GM19324 (cell line): ENCODE measurements around the gene C15orf62.

Experiments used
- ATAC-seq: cut with Tn5 transposase; IDR thresholded peaks from one replicate; pipeline ENCODE4 v1.9.1; 2021; ENCODE audit warnings: mild to moderate bottlenecking, moderate library complexity; ENCODE audit not compliant: unreplicated experiment, low FRiP score

The C15orf62 gene

GRCh38 chr15:40769274-40770146, at the start of gene C15orf62:
Gene C15orf62 (plus strand): TSS chr15:40769980. CDS start chr15:40770496, 516 bp downstream.
- ATAC-seq, result no peak

- ATAC-seq, result no peak
Observed at GRCh38 chr15:40721701-40722100, 48.1 kb upstream of the C15orf62 start.

- no peak for ATAC-seq
Observed at GRCh38 chr15:40722354-40722753, 47.4 kb upstream of the C15orf62 start.

- no peak for ATAC-seq
Observed at GRCh38 chr15:40722934-40723333, 46.8 kb upstream of the C15orf62 start.

GRCh38 chr15:40723919-40724318, 45.9 kb upstream of the C15orf62 start:
- ATAC-seq, result no peak

- no peak for ATAC-seq
Observed at GRCh38 chr15:40731034-40731433, 38.7 kb upstream of the C15orf62 start.

- ATAC-seq, result no peak
Observed at GRCh38 chr15:40736575-40736974, 33.2 kb upstream of the C15orf62 start.

GRCh38 chr15:40737048-40737447, 32.7 kb upstream of the C15orf62 start:
- no peak for ATAC-seq

GRCh38 chr15:40739047-40739446, 30.7 kb upstream of the C15orf62 start:
- no peak for ATAC-seq

- ATAC-seq, result no peak
Observed at GRCh38 chr15:40739854-40740253, 29.9 kb upstream of the C15orf62 start.

GRCh38 chr15:40743485-40743901, 26.3 kb upstream of the C15orf62 start:
- no peak for ATAC-seq

GRCh38 chr15:40743921-40744814, 25.6 kb upstream of the C15orf62 start:
- no peak for ATAC-seq

GRCh38 chr15:40744815-40745152, 25.0 kb upstream of the C15orf62 start:
- no peak for ATAC-seq

GRCh38 chr15:40746916-40747418, 22.8 kb upstream of the C15orf62 start:
- no peak for ATAC-seq

- no peak for ATAC-seq
Observed at GRCh38 chr15:40747685-40748631, 21.8 kb upstream of the C15orf62 start.

GRCh38 chr15:40749151-40749630, 20.6 kb upstream of the C15orf62 start:
- no peak for ATAC-seq

- ATAC-seq, result no peak
Observed at GRCh38 chr15:40750885-40751284, 18.9 kb upstream of the C15orf62 start.

- no peak for ATAC-seq
Observed at GRCh38 chr15:40751745-40752144, 18.0 kb upstream of the C15orf62 start.

GRCh38 chr15:40754574-40754882, 15.3 kb upstream of the C15orf62 start:
- peak; percentile 7 for ATAC-seq
